ENCODE measurements around the gene HUWE1.
"Not testable (repeated sequence)": the region's sequence is repeated elsewhere in the genome, so short reads cannot be mapped to it uniquely, and the experiment has no call there.

- TF ChIP-seq SIX5 (IDR thresholded peaks at IDR 0.05; ENCODE audit: borderline replicate concordance in 1 of 2, insufficient read depth in 1 of 2, low read depth in 1 of 2, low read length in 2 of 2); MAX (CRISPR knock-in tag; IDR thresholded peaks at IDR 0.05); TRIM24 (IDR thresholded peaks at IDR 0.05); FOXJ3 (CRISPR knock-in tag; IDR thresholded peaks at IDR 0.05); ZNF274 (IDR thresholded peaks at IDR 0.05; ENCODE audit: borderline replicate concordance, low read depth, low read length); ZNF609 (CRISPR knock-in tag; IDR thresholded peaks at IDR 0.05; ENCODE audit: borderline replicate concordance); ZNF695 (CRISPR knock-in tag; IDR thresholded peaks at IDR 0.05); ZNF766 (CRISPR knock-in tag; conservative IDR thresholded peaks at IDR 0.05); EZH2 (IDR thresholded peaks at IDR 0.05; ENCODE audit: borderline replicate concordance, low read depth, low read length): not testable (repeated sequence)
- TF ChIP-seq, protein P1, sequence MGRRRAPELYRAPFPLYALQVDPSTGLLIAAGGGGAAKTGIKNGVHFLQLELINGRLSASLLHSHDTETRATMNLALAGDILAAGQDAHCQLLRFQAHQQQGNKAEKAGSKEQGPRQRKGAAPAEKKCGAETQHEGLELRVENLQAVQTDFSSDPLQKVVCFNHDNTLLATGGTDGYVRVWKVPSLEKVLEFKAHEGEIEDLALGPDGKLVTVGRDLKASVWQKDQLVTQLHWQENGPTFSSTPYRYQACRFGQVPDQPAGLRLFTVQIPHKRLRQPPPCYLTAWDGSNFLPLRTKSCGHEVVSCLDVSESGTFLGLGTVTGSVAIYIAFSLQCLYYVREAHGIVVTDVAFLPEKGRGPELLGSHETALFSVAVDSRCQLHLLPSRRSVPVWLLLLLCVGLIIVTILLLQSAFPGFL (CRISPR knock-in tag; IDR thresholded peaks at IDR 0.05), result not testable (repeated sequence)
These were observed 182.5 kb downstream of the HUWE1 start for GRCh38 chrX:53504035-53504434.

All from K562 (cell line).